GM23248 (cell line): ENCODE results near the gene CDK8. TPM values are rescaled to one million over a fixed set of nuclear protein-coding genes. Genes with fewer than 3 reads are reported as not detected.

Experiments
- DNase-seq: peaks from one replicate; pipeline ENCODE4 v3.0.0-alpha.2; 2015
- H2AFZ ChIP-seq: fragments of 200-600 bp; sonication (generic); 2 replicates; pipeline ENCODE4 v1.6.1; 2016; ENCODE audit warnings: antibody characterized with exemption
- H3F3A ChIP-seq: fragments of 200-600 bp; sonication (generic); 2 replicates; pipeline ENCODE4 v1.6.1; 2016; ENCODE audit warnings: mild to moderate bottlenecking, antibody characterized with exemption, mixed run types; ENCODE audit not compliant: insufficient read depth
- H3K27ac ChIP-seq: fragments of 200-600 bp; sonication (generic); 2 replicates; pipeline ENCODE4 v1.5.1; 2016; ENCODE audit warnings: mild to moderate bottlenecking
- H3K27me3 ChIP-seq: fragments of 200-600 bp; sonication (generic); replicated peaks from 2 replicates; pipeline ENCODE4 v1.6.1; 2016; ENCODE audit warnings: mild to moderate bottlenecking; ENCODE audit not compliant: insufficient read depth
- H3K36me3 ChIP-seq: fragments of 200-600 bp; sonication (generic); 2 replicates; pipeline ENCODE4 v1.6.1; 2016; ENCODE audit warnings: low read depth, mild to moderate bottlenecking
- H3K4me1 ChIP-seq: fragments of 200-600 bp; sonication (generic); 2 replicates; pipeline ENCODE4 v1.6.1; 2016; ENCODE audit warnings: mild to moderate bottlenecking; ENCODE audit not compliant: insufficient read depth
- H3K4me2 ChIP-seq: fragments of 200-600 bp; sonication (generic); one replicate; pipeline ENCODE4 v1.6.1; 2016; ENCODE audit warnings: mild to moderate bottlenecking; ENCODE audit not compliant: unreplicated experiment
- H3K4me3 ChIP-seq: fragments of 200-600 bp; sonication (generic); 2 replicates; pipeline ENCODE4 v1.5.1; 2016; ENCODE audit warnings: mild to moderate bottlenecking
- H3K79me2 ChIP-seq: fragments of 200-600 bp; sonication (generic); 2 replicates; pipeline ENCODE4 v1.6.1; 2016; ENCODE audit warnings: mild to moderate bottlenecking; ENCODE audit not compliant: insufficient read depth
- H3K9ac ChIP-seq: fragments of 200-600 bp; sonication (generic); 2 replicates; pipeline ENCODE4 v1.6.1; 2016; ENCODE audit warnings: mild to moderate bottlenecking
- H3K9me2 ChIP-seq: fragments of 200-600 bp; sonication (generic); 2 replicates; pipeline ENCODE4 v1.6.1; 2016; ENCODE audit warnings: mixed run types, mild to moderate bottlenecking, moderate library complexity; ENCODE audit not compliant: insufficient read depth
- H3K9me3 ChIP-seq: fragments of 200-600 bp; sonication (generic); one replicate; pipeline ENCODE4 v1.6.1; 2017; ENCODE audit warnings: low read depth
- H4K20me1 ChIP-seq: fragments of 200-600 bp; sonication (generic); 2 replicates; pipeline ENCODE4 v1.6.0; 2016; ENCODE audit not compliant: insufficient read depth
- EZH2 ChIP-seq: fragments of 200-600 bp; sonication (generic); IDR thresholded peaks from 2 replicates; pipeline ENCODE4 v1.6.1; 2018; ENCODE audit warnings: antibody characterized with exemption, mild to moderate bottlenecking; ENCODE audit not compliant: insufficient read depth, poor library complexity, severe bottlenecking
- EZH2phosphoT487 ChIP-seq: fragments of 200-600 bp; sonication (generic); IDR thresholded peaks from 2 replicates; pipeline ENCODE4 v1.6.1; 2018; ENCODE audit warnings: antibody characterized with exemption, moderate library complexity, mild to moderate bottlenecking, low read depth; ENCODE audit not compliant: insufficient read depth
- WGBS, 2 experiments: methylation state at CpG; one replicate each; pipeline ENCODE4 v1.1.6; 2015 to 2017; ENCODE audit warnings: low lambda C conversion rate in 2 of 2, low coverage in 1 of 2; ENCODE audit errors: missing lambda C conversion rate in 2 of 2; 5-methylcytosine and 5-hydroxymethylcytosine counted together
- in situ Hi-C: fragments of 300-500 bp; cut with MboI; formaldehyde crosslinking; loops from 2 replicates; pipeline ENCODE4 v1.15.0; 2020
- polyA plus RNA-seq: library from polyadenylated mRNA; unstranded; fragments of >200 nt; fragmentation: Nextera tagmentation; extraction: Ambion mirVana; gene quantifications from 2 replicates; pipeline ENCODE4 v1.2.1, GENCODE V29; 2016
- total RNA-seq: library from RNA; depleted of rRNA; stranded (reverse); fragments of >200 nt; shearing (Covaris generic); gene quantifications from 2 replicates; pipeline ENCODE4 v1.2.3, GENCODE V29; 2014

The CDK8 gene
- total and polyA plus RNA-seq, 2 experiments from 2014 or later, result 5.1 to 11.9 TPM

- Histone ChIP-seq H3K4me3 (no peak overlapping the region), H3K79me2 (peaks cover 94% of the 10 kb centered on the region), H3K4me1 (no peaks in the 10 kb centered on the region), H3K9ac (no peak overlapping the region), H3K4me2 (no peak overlapping the region), H3F3A (peaks cover 14% of the 10 kb centered on the region; the same call in 1 of the 2 replicates), H3K27ac (no peak overlapping the region), H3K9me2 (no peaks in the 10 kb centered on the region; the same call in 1 of the 2 replicates), H3K9me3 (no peaks in the 10 kb centered on the region), H2AFZ (no peak overlapping the region), H3K27me3 (no peaks in the 10 kb centered on the region), H3K36me3 (no peaks in the 10 kb centered on the region), H4K20me1 (0 out of 2 replicates have a peak, but pooled peaks cover 5% of the 10 kb centered on the region)
- DNase-seq, result no peak
- in situ Hi-C loops, result no loop called here
- 78 to 86% methylated on average over 1 of the region's 1 CpG for WGBS, 2 experiments
- TF ChIP-seq EZH2, result no peak
- TF ChIP-seq EZH2phosphoT487, result no peak
Observed at GRCh38 chr13:26325876-26326275, 71.9 kb downstream of the CDK8 start.

GRCh38 chr13:26326562-26326961 lies 72.6 kb downstream of the CDK8 start:
- 82 to 87% methylated on average over 2 of the region's 2 CpGs for WGBS, 2 experiments
- peaks cover 14% of the 10 kb centered on the region; the same call in 1 of the 2 replicates for H3F3A ChIP-seq
- no peak overlapping the region for H3K9ac ChIP-seq
- TF ChIP-seq EZH2 (no peak), EZH2phosphoT487 (no peak)
- no peak overlapping the region for H3K4me3 ChIP-seq
- H3K79me2 ChIP-seq, result peaks cover 94% of the 10 kb centered on the region
- H4K20me1 ChIP-seq, result 0 out of 2 replicates have a peak, but pooled peaks cover 9% of the 10 kb centered on the region
- no peaks in the 10 kb centered on the region for H3K4me1 ChIP-seq
- H3K27ac ChIP-seq, result no peak overlapping the region
- DNase-seq, result no peak
- no peaks in the 10 kb centered on the region for H3K27me3 ChIP-seq
- no peak overlapping the region for H2AFZ ChIP-seq
- in situ Hi-C loops, result no loop called here
- H3K9me2 ChIP-seq, result no peaks in the 10 kb centered on the region; the same call in 1 of the 2 replicates
- no peaks in the 10 kb centered on the region for H3K36me3 ChIP-seq
- H3K4me2 ChIP-seq, result no peak overlapping the region
- no peaks in the 10 kb centered on the region for H3K9me3 ChIP-seq

GRCh38 chr13:26327940-26328725 lies 74.2 kb downstream of the CDK8 start:
- in situ Hi-C loops, result no loop called here
- H3K79me2 ChIP-seq, result peaks cover 96% of the 10 kb centered on the region

GRCh38 chr13:26335158-26335557 lies 81.2 kb downstream of the CDK8 start:
- no peaks in the 10 kb centered on the region for H3K36me3 ChIP-seq
- no peaks in the 10 kb centered on the region for H3K9me2 ChIP-seq
- no peak overlapping the region for H3K9ac ChIP-seq
- H3K79me2 ChIP-seq, result peaks cover 82% of the 10 kb centered on the region
- TF ChIP-seq EZH2phosphoT487 (no peak), EZH2 (no peak)
- no peaks in the 10 kb centered on the region for H3K9me3 ChIP-seq
- no peak for DNase-seq
- 98 to 99% methylated on average over 5 of the region's 5 CpGs for WGBS, 2 experiments
- H3K4me1 ChIP-seq, result no peaks in the 10 kb centered on the region
- no peaks in the 10 kb centered on the region for H3F3A ChIP-seq
- H4K20me1 ChIP-seq, result peaks cover 11% of the 10 kb centered on the region; the same call in 1 of the 2 replicates
- no peak overlapping the region for H3K4me2 ChIP-seq
- no peak overlapping the region for H3K4me3 ChIP-seq
- H2AFZ ChIP-seq, result no peak overlapping the region
- H3K27me3 ChIP-seq, result no peaks in the 10 kb centered on the region
- H3K27ac ChIP-seq, result no peak overlapping the region
- in situ Hi-C loops, result no loop called here

More at GRCh38 chr13:26327940-26328725, 74.2 kb downstream of the CDK8 start:
- Histone ChIP-seq H3K36me3 (no peaks in the 10 kb centered on the region), H3K4me3 (no peak overlapping the region), H3K27ac (no peak overlapping the region), H3K4me1 (no peaks in the 10 kb centered on the region), H2AFZ (no peak overlapping the region), H4K20me1 (0 out of 2 replicates have a peak, but pooled peaks cover 13% of the 10 kb centered on the region), H3F3A (peaks cover 14% of the 10 kb centered on the region; the same call in 1 of the 2 replicates), H3K27me3 (no peaks in the 10 kb centered on the region), H3K9me3 (no peaks in the 10 kb centered on the region), H3K4me2 (no peak overlapping the region), H3K9ac (no peak overlapping the region), H3K9me2 (no peaks in the 10 kb centered on the region)
- DNase-seq, result no peak
- 96 to 100% methylated on average over 1 of the region's 1 CpG for WGBS, 2 experiments
- TF ChIP-seq EZH2phosphoT487 (no peak), EZH2 (no peak)
